Glomerular visceral epithelial cell (primary cell): Measurements from ENCODE around the gene ULK1.
A peak's percentile ranks its signal among the peaks of the same experiment; 100 is the strongest.
"Not testable (repeated sequence)": the region's sequence is repeated elsewhere in the genome, so short reads cannot be mapped to it uniquely, and the experiment has no call there.

Source experiments
- DNase-seq: peaks from one replicate; pipeline ENCODE4 v3.0.0-alpha.2; 2016; ENCODE audit errors: extremely low spot score

The ULK1 gene

DNA sequence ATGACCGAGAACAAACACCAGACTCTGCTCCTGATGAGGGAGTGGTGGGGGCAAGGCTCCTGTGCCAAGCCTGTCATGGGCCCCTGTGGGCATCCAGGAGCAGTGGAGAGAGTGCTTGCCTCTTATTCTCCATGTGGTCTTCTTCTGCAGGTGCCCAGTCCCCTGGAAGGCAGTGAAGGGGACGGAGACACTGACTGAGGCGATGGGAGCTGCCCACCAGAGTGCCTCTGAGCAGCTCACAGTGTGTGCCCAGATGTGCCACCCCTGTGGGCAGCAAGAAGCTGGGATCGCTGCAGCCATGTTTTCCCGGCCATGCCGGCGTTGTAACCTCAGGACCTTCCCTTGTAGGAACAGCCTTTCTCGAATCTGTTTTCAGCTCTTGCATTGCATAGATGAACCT, 49.0 kb downstream of the ULK1 start:
- DNase-seq, result no peak

DNA sequence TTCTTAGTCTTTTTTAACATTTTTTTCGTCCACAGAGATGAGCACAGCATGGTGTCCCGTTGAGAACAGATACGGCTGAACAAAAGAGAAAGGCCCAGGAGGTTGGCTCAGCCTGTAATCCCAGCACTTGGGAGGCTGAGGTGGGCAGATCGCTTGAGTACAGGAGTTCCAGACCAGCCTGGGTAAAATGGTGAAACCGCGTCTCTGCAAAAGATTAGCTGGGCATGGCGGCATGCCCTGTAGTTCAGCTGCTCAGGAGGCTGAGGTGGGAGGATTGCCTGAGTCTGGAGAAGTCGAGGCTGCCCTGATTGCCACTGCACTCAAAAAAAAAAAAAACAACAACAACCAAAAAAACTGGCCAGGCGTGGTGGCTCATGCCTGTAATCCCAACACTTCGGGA, 49.5 kb downstream of the ULK1 start:
- no peak for DNase-seq

DNA sequence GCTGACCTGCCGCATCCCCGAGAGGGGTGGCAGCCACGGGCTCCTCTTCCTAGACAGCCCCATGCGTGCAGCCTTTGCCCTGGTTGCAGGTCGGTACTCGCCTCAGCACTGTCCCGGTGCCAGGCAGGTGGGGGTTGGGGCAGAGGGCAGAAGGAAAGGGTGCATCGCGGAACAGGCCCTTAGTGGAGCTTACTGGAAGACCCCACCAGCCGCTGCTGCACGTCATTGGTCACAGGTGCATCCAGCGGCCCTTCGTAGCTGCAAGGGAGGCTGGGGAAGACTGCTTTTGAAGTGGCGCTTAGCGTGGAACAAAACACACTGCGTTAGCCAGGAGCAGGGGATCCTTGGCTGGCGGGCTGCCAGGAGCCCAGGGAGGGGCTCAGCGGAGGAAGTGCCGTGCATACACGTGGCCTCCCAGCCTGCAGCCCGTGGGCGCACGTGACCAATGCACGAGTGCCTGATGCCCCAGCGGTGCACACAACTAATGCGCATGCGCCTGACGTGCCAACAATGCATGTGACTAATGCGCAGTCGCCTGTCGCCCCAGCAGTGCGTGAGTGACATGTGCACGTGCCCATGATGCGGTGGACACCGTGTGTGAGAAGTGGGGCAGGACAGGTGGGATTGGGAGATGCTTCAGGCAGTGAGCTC, 50.3 kb downstream of the ULK1 start:
- no peak for DNase-seq

DNA sequence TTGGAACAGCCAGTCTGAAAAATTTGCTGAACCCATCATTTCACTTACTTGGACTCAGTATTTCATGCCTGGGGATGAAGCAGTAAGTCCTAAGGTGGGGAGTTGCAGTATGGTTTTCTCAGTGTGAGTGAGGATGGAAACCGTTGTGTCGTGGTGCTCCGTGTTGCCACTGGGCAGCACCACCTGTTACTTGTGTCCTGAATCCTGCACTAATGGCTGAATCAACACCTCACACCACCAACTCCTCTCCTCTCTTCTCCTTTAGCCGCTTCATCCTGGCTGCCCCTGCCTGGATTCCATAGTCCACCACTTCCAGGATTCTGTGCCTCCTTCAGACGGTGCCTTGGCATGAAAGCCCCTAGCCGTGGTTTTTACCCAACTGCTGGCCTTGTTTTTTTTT, 52.3 kb downstream of the ULK1 start:
- no peak for DNase-seq

DNA sequence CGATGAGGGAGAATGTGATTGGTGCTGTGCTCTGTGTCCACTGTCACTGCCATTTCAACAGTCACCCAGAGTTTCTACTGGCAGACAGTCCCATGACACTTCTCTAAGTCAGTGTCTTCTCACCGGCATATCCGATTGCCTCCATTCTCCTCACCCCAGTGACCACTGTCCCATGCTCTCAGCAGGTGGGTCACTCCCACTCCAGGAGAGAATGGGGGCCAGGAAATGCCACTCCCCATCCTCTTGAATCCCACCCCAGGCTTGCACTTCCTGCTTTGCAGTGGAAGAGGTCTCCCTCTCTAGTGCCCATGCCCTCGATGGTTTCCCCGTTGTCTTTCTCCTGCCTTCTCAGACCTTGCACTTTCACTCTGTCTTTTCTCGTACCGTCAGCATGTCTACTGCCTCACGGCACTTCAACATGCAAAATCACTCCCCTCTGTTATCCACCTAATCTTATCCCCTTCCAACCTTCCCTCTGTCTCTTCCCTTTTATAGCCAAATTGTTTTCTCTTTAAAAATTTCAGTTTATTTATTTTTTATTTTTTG, 53.1 kb downstream of the ULK1 start:
- DNase-seq, result no peak

DNA sequence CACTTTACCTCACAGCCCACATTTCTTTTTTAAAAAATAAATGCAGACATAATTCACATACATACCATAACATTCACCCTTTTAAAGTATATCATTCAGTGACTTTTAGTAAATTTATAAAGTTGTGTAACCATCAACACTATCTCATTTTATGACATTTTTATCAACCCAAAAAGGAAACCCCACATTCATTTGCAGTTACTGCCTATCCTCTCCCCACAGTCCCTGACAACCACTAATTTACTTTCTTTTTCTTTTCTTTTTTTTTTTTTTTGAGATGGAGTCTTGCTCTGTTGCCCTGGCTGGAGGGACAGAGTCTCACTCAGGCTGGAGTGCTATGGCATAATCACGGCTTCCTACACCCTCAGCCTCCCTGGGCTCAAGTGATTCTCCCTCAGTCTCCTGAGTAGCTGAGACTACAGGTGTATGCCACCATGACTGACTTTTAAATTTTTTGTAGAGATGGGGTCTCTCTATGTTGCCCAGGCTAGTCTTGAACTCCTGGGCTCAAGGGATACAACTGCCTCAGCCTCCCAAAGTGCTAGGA, 53.8 kb downstream of the ULK1 start:
- DNase-seq, result no peak

DNA sequence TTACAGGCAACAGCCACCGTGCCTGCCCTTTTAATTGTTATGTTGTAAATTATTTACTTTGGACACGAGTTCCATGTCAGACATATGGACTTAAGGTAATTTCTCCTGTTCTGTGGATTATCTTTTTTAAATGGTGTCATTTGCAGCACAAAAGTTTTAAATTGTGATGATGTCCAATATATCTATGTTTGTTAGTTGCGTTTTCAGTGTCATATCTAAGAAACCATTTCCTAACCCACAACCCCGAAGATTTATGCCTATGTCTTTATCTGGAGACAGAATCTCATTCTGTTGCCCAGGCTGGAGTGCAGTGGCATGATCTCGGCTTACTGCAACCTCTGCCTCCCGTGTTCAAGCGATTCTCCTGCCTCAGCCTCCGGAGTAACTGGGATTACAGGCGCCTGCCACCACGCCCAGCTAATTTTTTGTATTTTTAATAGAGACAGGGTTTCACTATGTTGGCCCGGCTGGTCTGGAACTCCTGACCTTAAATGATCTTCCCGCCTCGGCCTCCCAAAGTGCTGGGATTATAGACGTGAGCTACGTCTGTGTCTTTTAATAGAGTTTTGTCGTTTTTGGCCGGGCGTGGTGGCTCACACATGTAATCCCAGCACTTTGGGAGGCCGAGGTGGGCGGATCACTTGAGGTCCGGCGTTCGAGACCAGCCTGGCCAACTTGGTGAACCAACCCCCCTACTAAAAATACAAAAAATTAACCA, 54.5 kb downstream of the ULK1 start:
- not testable (repeated sequence) for DNase-seq

DNA sequence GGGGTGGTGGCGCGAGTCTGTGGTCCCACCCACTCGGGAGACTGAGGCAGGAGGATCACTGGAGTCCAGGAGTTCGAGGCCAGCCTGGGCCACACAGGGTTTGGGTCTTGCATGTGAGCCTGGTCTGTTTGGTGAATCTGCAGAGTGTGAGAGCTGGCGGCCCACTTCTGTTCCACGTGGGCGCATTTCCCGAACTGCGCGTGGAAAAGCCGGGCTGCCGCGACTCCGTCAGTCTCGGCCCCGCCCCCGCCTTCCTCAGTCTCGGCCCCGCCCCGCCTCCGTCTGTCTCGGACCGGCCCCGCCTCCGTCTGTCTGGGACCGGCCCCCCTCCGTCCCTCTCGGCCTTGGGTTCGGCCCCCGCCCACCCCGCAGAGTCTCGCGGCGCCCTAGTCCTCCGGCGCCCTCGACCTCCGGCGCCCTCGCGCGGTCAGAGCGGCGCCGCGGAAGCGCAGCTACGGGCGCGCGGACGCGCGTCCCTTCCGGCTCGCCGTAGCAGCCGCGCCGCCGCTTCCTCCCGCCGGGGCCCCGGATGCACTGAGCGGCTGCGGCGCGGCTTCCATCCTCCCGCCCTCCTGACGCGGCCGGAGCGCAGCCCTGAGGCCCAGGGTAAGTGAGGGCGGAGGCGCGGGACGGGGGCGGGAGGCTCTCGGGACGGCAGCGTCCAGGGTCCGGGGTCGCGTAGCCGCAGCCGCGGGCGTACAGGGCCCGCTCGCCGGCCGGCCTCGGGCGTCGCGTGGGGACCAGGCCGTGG, 55.2 kb downstream of the ULK1 start, which contains the start of gene EP400:
EP400 (plus strand) TSS at position 512 of the 751 bp plus-strand sequence. CDS start 10,678 bp downstream, outside the sequence.
- DNase-seq, result peak; percentile 93

DNA sequence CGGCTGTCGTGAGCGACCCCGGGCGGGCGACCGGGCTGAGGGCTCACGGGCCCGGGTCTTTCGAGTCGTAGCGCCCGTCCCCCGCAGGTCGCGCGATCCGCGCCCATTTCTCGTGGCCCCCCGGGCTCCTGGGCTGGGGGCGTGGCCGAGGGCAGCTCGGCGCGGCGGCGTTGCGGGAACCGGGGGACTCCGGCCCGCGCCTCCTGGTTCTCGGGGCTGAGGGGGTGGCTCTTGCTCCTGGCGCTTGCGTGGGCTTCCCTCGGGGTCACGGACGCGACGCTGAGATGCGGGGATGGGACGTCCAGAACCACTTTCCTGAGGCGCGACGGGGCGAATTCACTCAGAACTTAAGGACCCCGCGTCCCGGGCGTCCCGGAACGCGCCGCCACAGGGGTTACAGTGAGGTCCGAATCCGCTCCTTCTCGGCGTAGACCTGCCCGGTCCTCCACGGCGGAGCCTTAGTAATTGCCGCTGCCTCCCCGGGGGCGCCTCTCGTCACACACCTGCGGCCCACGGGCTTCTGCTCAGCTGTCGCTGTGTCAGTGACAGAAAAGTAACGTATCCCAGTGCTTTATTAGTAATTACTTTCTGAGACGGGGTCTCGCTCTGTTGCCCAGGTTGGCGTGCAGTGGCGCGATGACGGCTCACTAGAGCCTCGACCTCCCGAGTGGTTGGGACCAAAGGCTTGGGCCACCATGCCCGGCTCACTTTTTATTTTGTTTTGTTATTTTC, 55.9 kb downstream of the ULK1 start:
- peak; percentile 16 for DNase-seq

DNA sequence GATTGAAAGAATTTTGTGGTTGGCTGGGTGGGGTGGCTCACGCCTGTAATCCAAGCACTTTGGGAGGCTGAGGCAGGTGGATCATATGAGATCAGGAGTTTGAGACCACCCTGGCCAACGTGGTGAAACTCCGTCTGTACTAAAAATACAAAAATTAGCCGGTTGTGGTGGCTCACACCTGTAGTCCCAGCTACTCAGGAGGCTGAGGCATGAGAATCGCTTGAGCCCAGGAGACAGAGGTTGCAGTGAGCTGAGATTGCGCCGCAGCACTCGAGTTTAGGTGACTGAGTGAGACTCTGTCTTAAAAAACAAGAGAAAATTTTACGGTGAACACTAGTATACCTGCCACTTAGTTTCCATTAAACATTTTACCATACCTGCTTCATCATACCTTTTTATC, 59.4 kb downstream of the ULK1 start:
- DNase-seq, result not testable (repeated sequence)

DNA sequence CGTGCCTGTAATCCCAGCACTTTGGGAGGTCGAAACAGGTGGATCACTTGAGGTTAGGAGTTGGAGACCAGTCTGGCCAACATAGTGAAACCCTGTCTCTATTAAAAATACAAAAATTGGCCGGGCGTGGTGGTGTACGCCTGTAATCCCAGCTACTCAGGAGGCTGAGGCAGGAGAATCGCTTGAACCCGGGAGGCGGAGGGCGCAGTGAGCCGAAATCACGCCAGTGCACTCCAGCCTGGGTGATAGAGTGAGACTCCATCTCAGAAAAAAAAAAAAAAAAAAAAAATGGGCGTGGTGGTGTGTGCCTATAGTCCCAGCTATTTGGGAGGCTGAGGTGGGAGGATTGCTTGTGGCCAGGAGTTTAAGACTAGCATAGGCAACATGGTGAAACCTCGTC, 60.0 kb downstream of the ULK1 start:
- DNase-seq, result not testable (repeated sequence)

DNA sequence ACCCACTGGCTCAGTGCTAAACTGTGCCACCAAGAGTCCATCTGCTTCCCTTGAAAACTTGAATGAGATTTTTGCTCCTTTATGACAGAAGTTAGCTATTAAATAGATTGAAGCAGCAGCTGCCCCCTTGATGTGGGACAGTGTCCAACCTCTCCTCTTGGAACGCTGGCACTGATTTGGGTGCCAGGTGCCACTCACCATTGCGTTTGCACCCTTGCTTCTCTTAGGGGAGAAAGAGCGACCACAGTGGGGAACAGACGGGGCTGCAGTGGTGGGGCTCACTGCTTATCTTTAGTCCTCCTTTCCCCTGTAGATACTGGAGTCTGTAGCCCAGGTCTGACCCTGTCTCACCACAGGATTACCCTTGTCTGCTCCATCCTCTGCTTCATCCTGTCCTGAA, 64.7 kb downstream of the ULK1 start:
- no peak for DNase-seq

DNA sequence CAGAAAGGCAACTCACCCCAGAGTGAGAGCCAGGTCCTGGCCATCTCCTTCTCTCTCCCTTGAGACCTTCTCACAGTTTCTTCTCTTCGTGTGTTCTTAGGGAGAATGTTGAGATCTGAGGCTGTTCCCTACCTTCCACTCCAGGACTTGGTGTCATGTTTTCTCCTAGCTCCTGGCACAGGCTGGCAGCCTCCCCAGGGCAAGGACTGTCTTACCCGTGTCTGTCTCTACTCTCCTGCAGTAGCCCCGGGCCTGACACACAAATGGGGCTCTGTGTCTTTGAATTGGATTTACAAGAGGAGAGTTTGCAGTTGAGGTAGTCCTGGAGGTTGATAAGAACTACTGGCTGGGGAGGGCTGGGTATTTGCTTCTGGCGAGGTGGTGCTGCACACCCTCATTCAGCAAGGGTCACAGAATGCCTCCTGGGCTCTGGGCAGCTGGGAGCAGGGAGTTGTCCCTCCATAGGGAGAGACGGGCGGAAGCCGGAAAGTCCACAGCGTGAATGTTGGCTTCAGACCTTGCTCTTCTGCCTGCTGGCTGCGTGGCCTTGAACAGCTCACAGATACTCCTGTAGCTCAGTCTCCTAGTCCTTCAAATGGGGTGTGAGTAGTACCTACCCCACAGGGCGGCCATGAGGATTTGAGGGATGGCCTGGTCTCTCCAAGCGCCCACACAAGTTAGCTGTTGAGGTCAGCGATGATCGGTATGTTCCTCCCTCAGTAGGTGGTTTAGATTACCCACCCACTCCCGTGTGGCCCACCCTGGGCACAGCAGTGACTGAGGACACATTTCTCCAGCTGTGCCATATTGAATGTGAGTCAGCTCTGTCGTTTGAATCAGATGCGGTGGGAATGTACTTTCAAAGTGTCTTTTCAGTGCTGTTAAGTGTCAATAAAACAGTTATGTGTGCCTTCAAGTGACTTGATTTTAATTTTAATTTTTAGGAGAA, 65.5 kb downstream of the ULK1 start:
- no peak for DNase-seq

DNA sequence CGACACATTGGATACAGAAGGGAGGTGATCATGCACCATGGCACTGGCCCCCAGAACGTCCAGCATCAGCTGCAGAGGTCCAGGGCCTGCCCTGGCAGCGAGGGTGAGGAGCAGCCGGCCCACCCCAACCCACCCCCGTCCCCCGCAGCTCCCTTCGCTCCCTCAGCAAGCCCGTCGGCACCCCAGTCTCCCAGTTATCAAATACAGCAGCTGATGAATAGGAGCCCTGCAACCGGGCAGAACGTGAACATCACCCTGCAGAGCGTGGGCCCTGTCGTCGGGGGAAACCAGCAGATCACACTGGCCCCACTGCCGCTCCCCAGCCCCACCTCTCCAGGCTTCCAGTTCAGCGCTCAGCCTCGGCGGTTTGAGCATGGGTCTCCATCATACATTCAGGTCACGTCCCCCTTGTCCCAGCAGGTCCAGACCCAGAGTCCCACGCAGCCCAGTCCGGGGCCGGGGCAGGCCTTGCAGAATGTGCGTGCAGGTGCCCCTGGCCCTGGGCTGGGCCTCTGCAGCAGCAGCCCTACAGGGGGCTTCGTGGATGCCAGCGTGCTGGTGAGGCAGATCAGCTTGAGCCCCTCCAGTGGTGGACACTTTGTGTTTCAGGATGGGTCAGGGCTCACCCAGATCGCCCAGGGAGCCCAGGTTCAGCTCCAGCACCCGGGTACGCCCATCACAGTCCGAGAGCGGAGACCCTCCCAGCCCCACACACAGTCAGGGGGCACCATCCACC, 66.3 kb downstream of the ULK1 start:
- DNase-seq, result not testable (repeated sequence)

DNA sequence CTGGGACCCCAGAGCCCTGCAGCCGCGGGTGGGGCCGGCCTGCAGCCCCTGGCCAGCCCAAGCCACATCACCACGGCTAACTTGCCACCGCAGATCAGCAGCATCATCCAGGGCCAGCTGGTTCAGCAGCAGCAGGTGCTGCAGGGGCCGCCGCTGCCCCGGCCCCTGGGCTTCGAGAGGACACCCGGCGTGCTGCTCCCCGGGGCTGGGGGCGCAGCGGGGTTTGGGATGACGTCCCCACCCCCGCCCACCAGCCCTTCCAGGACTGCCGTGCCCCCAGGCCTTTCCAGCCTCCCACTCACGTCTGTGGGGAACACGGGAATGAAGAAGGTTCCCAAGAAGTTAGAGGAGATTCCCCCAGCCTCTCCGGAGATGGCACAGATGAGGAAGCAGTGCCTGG, 66.9 kb downstream of the ULK1 start:
- not testable (repeated sequence) for DNase-seq

DNA sequence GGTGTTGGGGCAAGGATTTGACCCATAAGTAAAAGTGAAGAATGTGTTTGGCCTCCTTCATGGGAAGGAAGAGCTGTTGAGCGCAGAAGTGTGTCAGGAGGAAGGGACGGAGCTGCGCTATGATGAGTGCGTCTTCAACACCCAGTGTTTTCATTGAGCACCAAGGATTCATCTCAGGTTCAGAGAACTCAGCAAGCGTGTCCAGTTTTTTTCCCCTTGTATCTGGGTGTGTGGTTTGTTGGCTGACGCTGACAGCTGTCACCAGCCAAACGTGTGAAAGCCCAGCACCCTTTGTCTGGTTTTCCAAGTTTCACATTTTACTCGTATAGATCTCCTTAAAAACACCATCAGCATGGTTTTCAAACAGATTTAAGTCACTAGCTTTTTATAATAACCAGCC, 67.6 kb downstream of the ULK1 start:
- no peak for DNase-seq

DNA sequence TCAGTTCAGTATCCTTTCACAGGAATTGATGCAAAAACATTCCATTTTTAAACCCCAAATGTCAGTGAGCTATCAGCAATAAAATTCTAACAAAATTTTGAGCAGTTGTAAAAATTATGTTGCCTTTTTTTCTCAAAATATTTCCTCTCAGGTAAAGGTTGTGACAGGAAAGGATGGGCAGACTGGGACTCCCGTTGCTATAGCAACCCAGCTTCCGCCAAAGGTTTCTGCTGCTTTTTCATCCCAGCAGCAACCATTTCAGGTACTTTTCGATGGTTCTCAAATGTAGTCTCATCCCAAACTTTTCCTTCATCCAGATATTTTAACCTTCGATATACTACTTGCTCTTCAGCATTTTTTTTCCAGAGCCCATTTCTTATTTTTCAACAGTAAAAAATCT, 69.0 kb downstream of the ULK1 start:
- no peak for DNase-seq

DNA sequence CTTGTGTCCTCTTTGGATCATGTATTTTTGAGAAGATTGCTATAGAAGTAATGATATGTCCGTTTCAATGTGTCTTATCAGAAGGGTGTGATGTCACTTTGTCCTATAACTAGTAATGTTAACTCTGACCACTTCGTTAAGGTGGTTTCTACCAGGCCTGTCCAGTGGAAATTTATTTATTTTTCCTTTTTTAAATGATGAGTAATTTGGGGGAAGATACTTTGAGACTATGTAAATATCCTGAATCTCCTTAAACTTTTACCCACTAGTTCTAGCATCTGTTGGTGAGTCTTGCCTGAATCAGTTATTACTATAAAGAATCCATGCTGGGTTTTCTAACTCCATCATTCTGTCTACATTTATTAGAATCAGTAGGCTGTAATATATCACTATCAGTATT, 70.7 kb downstream of the ULK1 start:
- no peak for DNase-seq

DNA sequence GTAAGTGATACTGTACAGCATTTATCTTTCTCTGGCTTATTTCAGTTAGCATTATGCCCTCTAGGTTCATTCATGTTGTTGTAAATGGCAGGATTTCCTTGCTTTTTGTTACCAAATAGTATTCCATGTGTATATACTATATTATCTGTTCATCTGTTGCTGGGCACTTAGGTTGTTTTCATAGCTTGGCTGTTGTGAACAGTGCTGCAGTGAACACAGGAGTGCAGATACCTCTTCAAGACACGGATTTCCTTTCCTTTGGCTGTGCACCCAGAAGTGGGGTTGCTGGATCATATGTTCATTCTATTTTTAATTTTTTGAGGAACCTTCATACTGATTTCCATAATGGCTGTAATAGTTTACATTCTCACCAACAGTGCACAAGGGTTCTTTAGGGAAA, 76.8 kb downstream of the ULK1 start:
- no peak for DNase-seq
